ENCODE measurements around the gene FBL.

- TF ChIP-seq POLR2AphosphoS5 (IDR thresholded peaks at IDR 0.05; ENCODE audit: low read depth, low read length) (no peak), REST (IDR thresholded peaks at IDR 0.05; ENCODE audit: insufficient read depth in 1 of 2, low read depth in 2 of 2, low read length in 2 of 2) (no peak), SIN3A (IDR thresholded peaks at IDR 0.05; ENCODE audit: borderline replicate concordance, insufficient read depth, low read length) (no peak), TAF1 (IDR thresholded peaks at IDR 0.05; ENCODE audit: borderline replicate concordance, insufficient read depth, low read length) (no peak), FOXP2 (optimal IDR thresholded peaks at IDR 0.05; ENCODE audit: borderline replicate concordance, extremely low read depth, extremely low read length, insufficient read depth) (no peak)
Measured at GRCh38 chr19:39828015-39828653, 18.0 kb downstream of the FBL start.
